B cell (primary cell): ENCODE data around the gene TBC1D1. TPM values are rescaled to one million over a fixed set of nuclear protein-coding genes. Genes with fewer than 3 reads are reported as not detected.

Source experiments
- ATAC-seq: fragments of 200-7000 bp; cut with Tn5 transposase; one replicate; pipeline ENCODE4 v1.10.0; 2021; ENCODE audit warnings: low read depth, mild to moderate bottlenecking, moderate number of reproducible peaks, moderate library complexity
- CTCF ChIA-PET: fragments of 350-600 bp; sonication (Branson Sonifier 250); formaldehyde crosslinking; loops from one replicate; lab custom pipeline; 2021; ENCODE audit warnings: antibody characterized with exemption, inconsistent platforms; lab: Charles Lee
- POLR2A ChIA-PET: fragments of 350-600 bp; sonication (Branson Sonifier 250); formaldehyde crosslinking; loops from one replicate; lab custom pipeline; 2021; ENCODE audit warnings: antibody characterized with exemption; lab: Charles Lee
- DNase-seq: peaks from one replicate; pipeline ENCODE4 v3.0.0; 2013
- H2AFZ ChIP-seq: 2 replicates; pipeline ENCODE4 v1.6.1; 2012; ENCODE audit warnings: mild to moderate bottlenecking, low read depth, low read length; ENCODE audit not compliant: insufficient read depth, poor library complexity, severe bottlenecking
- H3K27ac ChIP-seq, 2 donors: 1 replicate in 1 of 2; 2 replicates in 1 of 2; pipeline ENCODE4 v1.5.1; 2012 to 2013; ENCODE audit warnings: low read length in 2 of 2, mild to moderate bottlenecking in 2 of 2, moderate library complexity in 1 of 2
- H3K27me3 ChIP-seq, 4 experiments: fragments of 200-600 bp in 1 of 4; sonication (generic) in 1 of 4; replicated peaks in 1 of 4; 1 replicate in 2 of 4; 2 replicates in 2 of 4; pipeline versions ENCODE4 v1.6.1 to v1.7.0; 2013 to 2016; ENCODE audit warnings: low read length in 3 of 4, mild to moderate bottlenecking in 2 of 4, mixed read lengths in 1 of 4, moderate library complexity in 1 of 4; ENCODE audit not compliant: insufficient read depth in 4 of 4, control insufficient read depth in 3 of 4; ENCODE audit errors: control extremely low read depth in 1 of 4
- H3K36me3 ChIP-seq, 2 experiments: replicated peaks in 1 of 2; 1 replicate in 1 of 2; 2 replicates in 1 of 2; pipeline versions ENCODE4 v1.6.1 to v1.7.1; 2013; ENCODE audit warnings: low read length in 1 of 2; ENCODE audit not compliant: insufficient read depth in 2 of 2, control insufficient read depth in 1 of 2; ENCODE audit errors: control extremely low read depth in 1 of 2, extremely low read depth in 1 of 2
- H3K4me1 ChIP-seq, 2 donors: fragments of 200-600 bp in 1 of 2; sonication (generic) in 1 of 2; 1 replicate in 1 of 2; 2 replicates in 1 of 2; pipeline versions ENCODE4 v1.5.1 to v1.6.1; 2013 to 2017; ENCODE audit warnings: low read length in 2 of 2; ENCODE audit not compliant: control insufficient read depth in 2 of 2, insufficient read depth in 2 of 2
- H3K4me2 ChIP-seq: replicated peaks from 2 replicates; pipeline ENCODE3; 2012; ENCODE audit warnings: mild to moderate bottlenecking, low read depth, low read length; ENCODE audit not compliant: poor library complexity, severe bottlenecking
- H3K4me3 ChIP-seq, 5 experiments: fragments of 200-600 bp in 1 of 5; sonication (generic) in 1 of 5; 1 replicate in 3 of 5; 2 replicates in 2 of 5; pipeline versions ENCODE4 v1.5.1 to v1.7.0; 2011 to 2016; ENCODE audit warnings: low read length in 4 of 5, mild to moderate bottlenecking in 4 of 5, low read depth in 2 of 5, control low read depth in 1 of 5, moderate library complexity in 1 of 5; ENCODE audit not compliant: insufficient read depth in 1 of 5; ENCODE audit errors: control extremely low read depth in 1 of 5, extremely low read depth in 1 of 5
- H3K79me2 ChIP-seq: fragments of 200-600 bp; sonication (generic); one replicate; pipeline ENCODE4 v1.6.0; 2016; ENCODE audit warnings: low read length; ENCODE audit not compliant: control insufficient read depth, insufficient read depth
- H3K9ac ChIP-seq: fragments of 200-600 bp; sonication (generic); 2 replicates; pipeline ENCODE4 v1.6.1; 2017; ENCODE audit warnings: mild to moderate bottlenecking, low read length, moderate library complexity
- H3K9me3 ChIP-seq, 3 donors: one replicate each; pipeline versions ENCODE4 v1.6.1 to v1.7.1; 2013; ENCODE audit warnings: low read length in 2 of 3; ENCODE audit not compliant: control insufficient read depth in 2 of 3, insufficient read depth in 1 of 3; ENCODE audit errors: control extremely low read depth in 1 of 3
- H4K20me1 ChIP-seq: 2 replicates; pipeline ENCODE4 v1.6.0; 2012; ENCODE audit warnings: mild to moderate bottlenecking, low read length; ENCODE audit not compliant: insufficient read depth, control insufficient read depth, poor library complexity, severe bottlenecking
- H3K27ac Mint-ChIP-seq: one replicate; pipeline ENCODE4 v1.8.0; 2021; ENCODE audit warnings: mixed read lengths
- H3K27me3 Mint-ChIP-seq: one replicate; pipeline ENCODE4 v1.8.0; 2021; ENCODE audit warnings: mixed read lengths
- H3K4me1 Mint-ChIP-seq: one replicate; pipeline ENCODE4 v1.8.0; 2021; ENCODE audit warnings: mixed read lengths
- H3K4me3 Mint-ChIP-seq: one replicate; pipeline ENCODE4 v1.8.0; 2021; ENCODE audit warnings: mixed read lengths
- H3K9me3 Mint-ChIP-seq: one replicate; pipeline ENCODE4 v1.8.0; 2022; ENCODE audit warnings: mixed read lengths; ENCODE audit not compliant: insufficient read depth
- EZH2 ChIP-seq: IDR thresholded peaks from 2 replicates; pipeline ENCODE4 v1.6.1; 2012; ENCODE audit warnings: borderline replicate concordance, low read depth, mild to moderate bottlenecking, moderate library complexity, low read length; ENCODE audit not compliant: insufficient read depth, poor library complexity, severe bottlenecking
- WGBS: methylation state at CpG from one replicate; pipeline ENCODE4 v1.1.5; 2013; ENCODE audit warnings: missing lambda C conversion rate; ENCODE audit not compliant: insufficient coverage; 5-methylcytosine and 5-hydroxymethylcytosine counted together
- intact Hi-C: fragments of 100-400 bp; cut with micrococcal nuclease; formaldehyde crosslinking; loops from one replicate; pipeline ENCODE4 v1.10.0; 2022
- polyA plus RNA-seq: library from polyadenylated mRNA; depleted of rRNA; stranded (reverse); fragments of >200 nt; gene quantifications from 2 replicates; pipeline ENCODE4 v1.2.3, GENCODE V29; 2012
- total RNA-seq, 2 donors: library from RNA; stranded (reverse); fragments of 120-200 nt in 1 of 2; gene quantifications; 1 replicate in 1 of 2; 2 replicates in 1 of 2; pipeline versions ENCODE4 v1.2.3 to v1.2.4, GENCODE V29; 2013 to 2022
- TF ChIP-seq, protein P1 (sequence below): fragments of 200-600 bp; IDR thresholded peaks from one replicate; pipeline ENCODE4 v1.8.0; 2022; ENCODE audit warnings: antibody characterized with exemption, mild to moderate bottlenecking

The TBC1D1 gene
- total and polyA plus RNA-seq, 2 donors (not counting 1 experiment from before 2014, with no cell fraction given): 88.2 to 98.7 TPM

DNA sequence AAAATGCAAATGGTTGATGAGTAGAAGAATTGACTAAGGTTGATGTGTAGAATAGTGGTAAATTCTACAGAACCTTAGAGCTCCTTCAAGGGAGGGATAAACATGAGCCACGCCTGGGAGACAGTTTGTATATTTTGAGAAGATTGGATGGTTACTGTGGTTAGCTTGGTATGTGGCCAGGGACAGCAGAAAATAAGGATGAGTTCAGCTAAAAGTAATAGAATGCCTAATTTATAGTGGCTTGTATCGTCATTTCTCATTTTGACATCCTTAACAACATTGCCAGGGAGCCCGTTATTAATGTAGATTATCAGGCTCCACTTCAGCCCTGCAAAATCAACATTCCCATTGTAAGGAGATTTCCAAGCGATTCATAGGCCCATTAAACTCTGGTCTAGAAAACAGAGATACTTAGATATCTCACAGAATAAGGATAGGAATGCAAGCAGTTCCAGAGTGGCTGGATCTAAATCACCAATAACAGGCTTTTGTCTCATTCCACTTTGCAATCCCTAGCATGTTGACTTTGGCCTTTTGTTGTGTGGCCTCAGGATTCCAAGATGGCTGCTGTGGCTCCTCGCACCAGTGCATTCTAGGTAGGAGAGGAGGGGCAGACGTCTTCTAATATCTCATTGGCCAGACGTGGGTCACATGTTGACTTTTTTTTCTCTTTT, 62.9 kb downstream of the TBC1D1 start:
- H3K9ac ChIP-seq: no peak overlapping the region
- intact Hi-C loops: no loop called here
- H3K27ac ChIP-seq: no peak overlapping the region
- POLR2A ChIA-PET: no interaction called here
- DNase-seq (no peak), ATAC-seq (no peak)
- H3K9me3 Mint-ChIP-seq: no peaks in the 10 kb centered on the region
- H3K9me3 ChIP-seq: no peaks in the 10 kb centered on the region
- peaks cover 14% of the 10 kb centered on the region for H3K4me1 Mint-ChIP-seq
- CTCF ChIA-PET: interaction anchor here (1.6 kb wide), 1 partner anchor 17 kb away, joined by 4 read pairs; no protein-coding TSS in a partner anchor
- no peaks in the 10 kb centered on the region for H3K36me3 ChIP-seq
- TF ChIP-seq EZH2: no peak
- TF ChIP-seq, protein P1, sequence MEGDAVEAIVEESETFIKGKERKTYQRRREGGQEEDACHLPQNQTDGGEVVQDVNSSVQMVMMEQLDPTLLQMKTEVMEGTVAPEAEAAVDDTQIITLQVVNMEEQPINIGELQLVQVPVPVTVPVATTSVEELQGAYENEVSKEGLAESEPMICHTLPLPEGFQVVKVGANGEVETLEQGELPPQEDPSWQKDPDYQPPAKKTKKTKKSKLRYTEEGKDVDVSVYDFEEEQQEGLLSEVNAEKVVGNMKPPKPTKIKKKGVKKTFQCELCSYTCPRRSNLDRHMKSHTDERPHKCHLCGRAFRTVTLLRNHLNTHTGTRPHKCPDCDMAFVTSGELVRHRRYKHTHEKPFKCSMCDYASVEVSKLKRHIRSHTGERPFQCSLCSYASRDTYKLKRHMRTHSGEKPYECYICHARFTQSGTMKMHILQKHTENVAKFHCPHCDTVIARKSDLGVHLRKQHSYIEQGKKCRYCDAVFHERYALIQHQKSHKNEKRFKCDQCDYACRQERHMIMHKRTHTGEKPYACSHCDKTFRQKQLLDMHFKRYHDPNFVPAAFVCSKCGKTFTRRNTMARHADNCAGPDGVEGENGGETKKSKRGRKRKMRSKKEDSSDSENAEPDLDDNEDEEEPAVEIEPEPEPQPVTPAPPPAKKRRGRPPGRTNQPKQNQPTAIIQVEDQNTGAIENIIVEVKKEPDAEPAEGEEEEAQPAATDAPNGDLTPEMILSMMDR: no peak
- peaks cover 0 to 13% of the 10 kb centered on the region in 2 donors for H3K4me1 ChIP-seq
- H3K4me3 ChIP-seq: no peak overlapping the region
- H3K79me2 ChIP-seq: peaks cover 58% of the 10 kb centered on the region
- no peak overlapping the region for H3K4me2 ChIP-seq
- no peak overlapping the region for H2AFZ ChIP-seq
- H3K4me3 Mint-ChIP-seq: no peak overlapping the region
- H4K20me1 ChIP-seq: peaks cover 31% of the 10 kb centered on the region
- no peak overlapping the region for H3K27ac Mint-ChIP-seq
- no peaks in the 10 kb centered on the region for H3K27me3 Mint-ChIP-seq
- WGBS: 71% methylated on average over 2 of the region's 7 CpGs
- no peaks in the 10 kb centered on the region for H3K27me3 ChIP-seq

DNA sequence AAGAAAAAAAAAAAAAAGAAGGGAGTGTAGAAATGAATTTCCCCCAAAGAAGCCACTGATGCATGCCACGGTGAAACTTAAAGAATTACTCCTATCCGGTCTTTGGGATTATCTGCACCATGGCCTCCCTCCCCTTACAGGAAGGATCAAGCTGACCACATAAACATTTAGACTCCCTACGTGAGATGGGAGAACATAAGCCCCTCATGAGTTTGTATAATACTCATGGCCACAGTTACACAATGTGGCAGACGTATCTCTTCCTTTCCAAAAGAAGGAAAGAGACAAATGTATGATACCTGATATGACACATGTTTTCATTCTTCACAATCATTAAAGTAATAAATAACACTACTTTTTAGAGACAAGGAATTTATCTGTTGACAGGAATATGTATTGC, 66.1 kb downstream of the TBC1D1 start:
- no peak for ATAC-seq
- no CpG with 5 or more reads among the region's 4 CpGs for WGBS
- H3K27me3 Mint-ChIP-seq: no peaks in the 10 kb centered on the region
- ChIA-PET CTCF (no interaction called here), POLR2A (no interaction called here)
- H3K9me3 Mint-ChIP-seq: no peaks in the 10 kb centered on the region
- no peaks in the 10 kb centered on the region for H3K36me3 ChIP-seq
- no peak overlapping the region for H3K27ac Mint-ChIP-seq
- intact Hi-C loops: no loop called here
- no peak overlapping the region for H3K4me2 ChIP-seq
- no peak overlapping the region for H3K27ac ChIP-seq
- DNase-seq: no peak
- H4K20me1 ChIP-seq: peaks cover 20% of the 10 kb centered on the region
- no peak overlapping the region for H3K4me3 ChIP-seq
- H3K27me3 ChIP-seq: no peaks in the 10 kb centered on the region
- no peak for TF ChIP-seq EZH2
- TF ChIP-seq, protein P1: no peak
- H3K4me1 ChIP-seq: no peaks in the 10 kb centered on the region
- peaks cover 56% of the 10 kb centered on the region for H3K79me2 ChIP-seq
- no peaks in the 10 kb centered on the region for H3K9me3 ChIP-seq
- H3K9ac ChIP-seq: no peak overlapping the region
- H3K4me3 Mint-ChIP-seq: no peak overlapping the region
- H3K4me1 Mint-ChIP-seq: peaks cover 2% of the 10 kb centered on the region
- no peak overlapping the region for H2AFZ ChIP-seq
